CD4-positive, alpha-beta T cell (primary cell): ENCODE data around the gene TTC9. TPM values are rescaled to one million over a fixed set of nuclear protein-coding genes. Genes with fewer than 3 reads are reported as not detected.

Source experiments
- ATAC-seq: fragments of 200-7000 bp; cut with Tn5 transposase; one replicate; pipeline ENCODE4 v1.10.0; 2022; ENCODE audit warnings: mild to moderate bottlenecking; ENCODE audit not compliant: poor library complexity
- CTCF ChIA-PET: fragments of 350-600 bp; sonication (Branson Sonifier 250); formaldehyde crosslinking; loops from one replicate; lab custom pipeline; 2021; ENCODE audit warnings: antibody characterized with exemption, inconsistent platforms; lab: Charles Lee
- POLR2A ChIA-PET: fragments of 350-600 bp; sonication (Branson Sonifier 250); formaldehyde crosslinking; loops from one replicate; lab custom pipeline; 2021; ENCODE audit warnings: antibody characterized with exemption, inconsistent platforms; lab: Charles Lee
- DNase-seq, 14 experiments: peaks; one replicate each; pipeline ENCODE4 v3.0.0-alpha.2; 2013 to 2020; ENCODE audit warnings: mixed read lengths in 2 of 14
- H3K27ac ChIP-seq, 2 donors: one replicate each; pipeline versions ENCODE4 v1.5.1 to v1.7.0; 2013; ENCODE audit warnings: low read length in 2 of 2, low read depth in 1 of 2, mild to moderate bottlenecking in 1 of 2
- H3K27me3 ChIP-seq, 2 experiments: 1 replicate in 1 of 2; 2 replicates in 1 of 2; pipeline versions ENCODE4 v1.6.1 to v1.7.0; 2013; ENCODE audit warnings: low read length in 2 of 2, control low read depth in 1 of 2, mild to moderate bottlenecking in 1 of 2, moderate library complexity in 1 of 2; ENCODE audit not compliant: insufficient read depth in 2 of 2, control insufficient read depth in 1 of 2
- H3K36me3 ChIP-seq: one replicate; pipeline ENCODE4 v1.6.1; 2013; ENCODE audit warnings: low read length, control low read depth; ENCODE audit not compliant: insufficient read depth
- H3K4me1 ChIP-seq: one replicate; pipeline ENCODE4 v1.6.1; 2013; ENCODE audit warnings: low read length, control low read depth; ENCODE audit not compliant: insufficient read depth
- H3K4me3 ChIP-seq: one replicate; pipeline ENCODE4 v1.5.1; 2013; ENCODE audit warnings: mild to moderate bottlenecking, low read length, moderate library complexity
- H3K9me3 ChIP-seq, 2 experiments: 1 replicate in 1 of 2; 2 replicates in 1 of 2; pipeline versions ENCODE4 v1.6.1 to v1.7.0; 2013; ENCODE audit warnings: low read length in 2 of 2, mild to moderate bottlenecking in 2 of 2, control low read depth in 1 of 2, moderate library complexity in 1 of 2; ENCODE audit not compliant: control insufficient read depth in 1 of 2, insufficient read depth in 1 of 2
- H3K27ac Mint-ChIP-seq: one replicate; pipeline ENCODE4 v1.8.0; 2020; ENCODE audit warnings: mixed read lengths
- H3K27me3 Mint-ChIP-seq: one replicate; pipeline ENCODE4 v1.8.0; 2021; ENCODE audit warnings: mixed read lengths
- H3K36me3 Mint-ChIP-seq: one replicate; pipeline ENCODE4 v1.8.0; 2021; ENCODE audit warnings: low read depth, mixed read lengths
- H3K4me1 Mint-ChIP-seq: one replicate; pipeline ENCODE4 v1.8.0; 2021; ENCODE audit warnings: low read depth, mixed read lengths
- H3K4me3 Mint-ChIP-seq: one replicate; pipeline ENCODE4 v1.8.0; 2020; ENCODE audit warnings: mild to moderate bottlenecking, mixed read lengths
- H3K9me3 Mint-ChIP-seq: one replicate; pipeline ENCODE4 v1.8.0; 2020; ENCODE audit warnings: mixed read lengths
- CTCF ChIP-seq: fragments of 200-600 bp; IDR thresholded peaks from one replicate; pipeline ENCODE4 v1.8.0; 2022; ENCODE audit warnings: antibody characterized with exemption, mild to moderate bottlenecking
- intact Hi-C, 2 experiments: fragments of 100-400 bp; cut with DNase I in 1 of 2; cut with micrococcal nuclease in 1 of 2; formaldehyde crosslinking; loops; one replicate each; pipeline versions ENCODE4 v1.15.1 to v1.9.0; 2023 to 2025; cut with DNase I, micrococcal nuclease
- total RNA-seq, 174 experiments: library from RNA in 2 of 174; stranded (reverse) in 2 of 174; gene quantifications; one replicate each; pipeline ENCODE4 v1.2.3 and lab custom pipeline; 2021 to 2026

Gene TTC9
- total RNA-seq, 2 experiments from 2014 or later = 6.8 to 7.0 TPM

GRCh38 chr14:70677341-70677740 lies 35.6 kb downstream of the TTC9 start:
- ChIA-PET CTCF (no interaction called here), POLR2A (interaction anchor here (0.8 kb wide), 1 partner anchor 10 kb away, joined by 3 read pairs; no protein-coding TSS in a partner anchor)
- H3K9me3 Mint-ChIP-seq = no peaks in the 10 kb centered on the region
- peaks cover 9% of the 10 kb centered on the region for H3K4me1 Mint-ChIP-seq
- Histone ChIP-seq H3K4me1 (no peaks in the 10 kb centered on the region), H3K9me3 (no peaks in the 10 kb centered on the region), H3K27ac (no peak overlapping the region), H3K4me3 (no peak overlapping the region), H3K27me3 (no peaks in the 10 kb centered on the region), H3K36me3 (peaks cover 28% of the 10 kb centered on the region)
- TF ChIP-seq CTCF = no peak
- no peak for ATAC-seq
- no peak for DNase-seq
- H3K4me3 Mint-ChIP-seq = no peak overlapping the region
- no peak overlapping the region for H3K27ac Mint-ChIP-seq
- no peaks in the 10 kb centered on the region for H3K27me3 Mint-ChIP-seq
- intact Hi-C loops = loop anchor here in 1 of 2 experiments (5.0 kb wide), 1 partner anchor 35 kb away; the partner anchor contains the start of gene TTC9
- H3K36me3 Mint-ChIP-seq = peaks cover 37% of the 10 kb centered on the region

GRCh38 chr14:70680748-70681147 lies 39.0 kb downstream of the TTC9 start:
- H3K27ac ChIP-seq = no peak overlapping the region
- no peaks in the 10 kb centered on the region for H3K27me3 ChIP-seq
- TF ChIP-seq CTCF = no peak
- intact Hi-C loops = no loop called here
- POLR2A ChIA-PET = no interaction called here
- no peak for DNase-seq
- H3K4me1 ChIP-seq = no peaks in the 10 kb centered on the region
- no peak overlapping the region for H3K4me3 Mint-ChIP-seq
- H3K4me3 ChIP-seq = no peak overlapping the region
- CTCF ChIA-PET = no interaction called here
- peaks cover 7% of the 10 kb centered on the region for H3K4me1 Mint-ChIP-seq
- peaks cover 6% of the 10 kb centered on the region for H3K36me3 Mint-ChIP-seq
- H3K27ac Mint-ChIP-seq = no peak overlapping the region
- ATAC-seq = no peak
- H3K27me3 Mint-ChIP-seq = no peaks in the 10 kb centered on the region
- no peaks in the 10 kb centered on the region for H3K9me3 Mint-ChIP-seq
- peaks cover 4% of the 10 kb centered on the region for H3K36me3 ChIP-seq
- H3K9me3 ChIP-seq = no peaks in the 10 kb centered on the region

- no peaks in the 10 kb centered on the region for H3K27me3 Mint-ChIP-seq
- H3K4me3 Mint-ChIP-seq = no peak overlapping the region
- ChIA-PET POLR2A (no interaction called here), CTCF (no interaction called here)
- no peak overlapping the region for H3K27ac Mint-ChIP-seq
- no peaks in the 10 kb centered on the region for H3K36me3 ChIP-seq
- no peak overlapping the region for H3K27ac ChIP-seq
- intact Hi-C loops = no loop called here
- H3K9me3 ChIP-seq = no peaks in the 10 kb centered on the region
- H3K4me1 Mint-ChIP-seq = no peaks in the 10 kb centered on the region
- DNase-seq = no peak
- no peaks in the 10 kb centered on the region for H3K36me3 Mint-ChIP-seq
- ATAC-seq = no peak
- H3K9me3 Mint-ChIP-seq = no peaks in the 10 kb centered on the region
- no peaks in the 10 kb centered on the region for H3K4me1 ChIP-seq
- H3K27me3 ChIP-seq = no peaks in the 10 kb centered on the region
- no peak for TF ChIP-seq CTCF
- H3K4me3 ChIP-seq = no peak overlapping the region
Observed at GRCh38 chr14:70683983-70684382, 42.3 kb downstream of the TTC9 start.
